Motor neuron (in vitro differentiated cells): ENCODE measurements around the gene TSPO2. TPM values are rescaled to one million over a fixed set of nuclear protein-coding genes. Genes with fewer than 3 reads are reported as not detected.

Experiments
- ATAC-seq, 8 experiments: fragments of 200-7000 bp; cut with Tn5 transposase; replicated peaks in 6 of 8; 2 replicates each; pipeline ENCODE4 v1.8.0; 2021; ENCODE audit warnings: mild to moderate bottlenecking in 8 of 8, moderate library complexity in 8 of 8
- H3K27ac ChIP-seq, 2 donors: fragments of 250-450 bp; sonication (Bioruptor Pico); 2 replicates each; pipeline ENCODE4 v1.9.0; 2021; ENCODE audit warnings: antibody characterized with exemption in 2 of 2, mild to moderate bottlenecking in 2 of 2, moderate library complexity in 1 of 2
- H3K4me1 ChIP-seq, 2 donors: fragments of 250-450 bp; sonication (Bioruptor Pico); replicated peaks in 1 of 2; 2 replicates each; pipeline ENCODE4 v1.6.1; 2021; ENCODE audit warnings: antibody characterized with exemption in 2 of 2, mild to moderate bottlenecking in 2 of 2, moderate library complexity in 1 of 2
- H3K4me3 ChIP-seq, 5 donors: fragments of 250-450 bp; sonication (Bioruptor Pico); 2 replicates each; pipeline ENCODE4 v1.9.0; 2021; ENCODE audit warnings: antibody characterized with exemption in 5 of 5, mild to moderate bottlenecking in 5 of 5, moderate library complexity in 4 of 5
- WGBS, 10 experiments: fragments of 450-650 bp; shearing (Covaris generic); methylation state at CpG; one replicate each; pipeline ENCODE4 v1.0.0; 2022; 5-methylcytosine and 5-hydroxymethylcytosine counted together
- in situ Hi-C, 9 experiments: fragments of 400-800 bp; cut with MboI; loops; one replicate each; pipeline ENCODE4 v1.15.0; 2021; ENCODE audit warnings: low sequenced_read_pairs in 9 of 9, low pct_unique_long_range_greater_than_20kb in 2 of 9; ENCODE audit not compliant: unreplicated experiment in 9 of 9
- total RNA-seq, 8 experiments: library from RNA; unstranded; fragments of 300-600 nt; gene quantifications; 2 replicates each; pipeline versions ENCODE4 v1.2.3 to v1.2.4, GENCODE V29; 2022

TSPO2 gene
- total RNA-seq, 8 experiments from 2014 or later: 0.23 TPM; not detected in 7

GRCh38 chr6:41056768-41057490 is 14.7 kb downstream of the TSPO2 start:
- no peak for ATAC-seq
- WGBS, 10 experiments: 40 to 100% (median 78%) methylated on average over 1 to 3 of the region's 6 CpGs; no CpG with 5 or more reads in 2 of the 10 experiments
- no peak overlapping the region for H3K27ac ChIP-seq
- H3K4me3 ChIP-seq: no peak overlapping the region
- no peaks in the 10 kb centered on the region for H3K4me1 ChIP-seq
- in situ Hi-C loops: loop anchor here in 3 of 9 experiments (25.0 kb wide), 1 partner anchor 1695 kb away; no protein-coding TSS in a partner anchor

- Histone ChIP-seq H3K4me1 (no peaks in the 10 kb centered on the region), H3K27ac (no peak overlapping the region), H3K4me3 (no peak overlapping the region)
- 14 to 100% (median 65%) methylated on average over 1 to 2 of the region's 2 CpGs; no CpG with 5 or more reads in 4 of the 10 experiments for WGBS, 10 experiments
- ATAC-seq: no peak
- in situ Hi-C loops: loop anchor here in 3 of 9 experiments (25.0 kb wide), 1 partner anchor 1696 kb away; no protein-coding TSS in a partner anchor
These were observed 16.5 kb downstream of the TSPO2 start for GRCh38 chr6:41058783-41059181.

GRCh38 chr6:41059556-41059955 is 17.3 kb downstream of the TSPO2 start:
- H3K4me1 ChIP-seq: no peaks in the 10 kb centered on the region
- WGBS, 10 experiments: 80% methylated on average over 1 of the region's 1 CpG; no CpG with 5 or more reads in 9 of the 10 experiments
- ATAC-seq: peak in 2 of 8 experiments; percentile 29 to 70

GRCh38 chr6:41061196-41061726 is 19.0 kb downstream of the TSPO2 start:
- in situ Hi-C loops: loop anchor here in 3 of 9 experiments (25.0 kb wide), 1 partner anchor 1699 kb away; no protein-coding TSS in a partner anchor
- WGBS, 10 experiments: 53 to 100% (median 96%) methylated on average over 1 to 9 of the region's 13 CpGs; no CpG with 5 or more reads in 2 of the 10 experiments
- H3K4me1 ChIP-seq: no peaks in the 10 kb centered on the region
- no peak overlapping the region for H3K27ac ChIP-seq
- H3K4me3 ChIP-seq: no peak overlapping the region
- no peak for ATAC-seq

More at GRCh38 chr6:41059556-41059955, 17.3 kb downstream of the TSPO2 start:
- in situ Hi-C loops: loop anchor here in 3 of 9 experiments (25.0 kb wide), 1 partner anchor 1697 kb away; no protein-coding TSS in a partner anchor
- H3K27ac ChIP-seq: no peak overlapping the region
- H3K4me3 ChIP-seq: no peak overlapping the region

- WGBS, 10 experiments: 44 to 100% (median 100%) methylated on average over 1 of the region's 1 CpG; no CpG with 5 or more reads in 3 of the 10 experiments
- Histone ChIP-seq H3K27ac (no peak overlapping the region), H3K4me1 (no peaks in the 10 kb centered on the region), H3K4me3 (no peak overlapping the region)
- in situ Hi-C loops: loop anchor here in 3 of 9 experiments (25.0 kb wide), 1 partner anchor 1700 kb away; no protein-coding TSS in a partner anchor
- ATAC-seq: no peak
These were observed 19.8 kb downstream of the TSPO2 start for GRCh38 chr6:41062056-41062455.

GRCh38 chr6:41063884-41064285 is 21.6 kb downstream of the TSPO2 start:
- WGBS, 10 experiments: 87 to 100% (median 100%) methylated on average over 1 to 2 of the region's 2 CpGs; no CpG with 5 or more reads in 1 of the 10 experiments
- no peak overlapping the region for H3K4me3 ChIP-seq
- no peak overlapping the region for H3K27ac ChIP-seq
- H3K4me1 ChIP-seq: no peaks in the 10 kb centered on the region
- ATAC-seq: no peak
- in situ Hi-C loops: loop anchor here in 3 of 9 experiments (25.0 kb wide), 1 partner anchor 1702 kb away; no protein-coding TSS in a partner anchor

GRCh38 chr6:41064841-41065240 is 22.6 kb downstream of the TSPO2 start:
- Histone ChIP-seq H3K4me1 (no peaks in the 10 kb centered on the region), H3K4me3 (no peak overlapping the region), H3K27ac (no peak overlapping the region)
- in situ Hi-C loops: loop anchor here in 3 of 9 experiments (25.0 kb wide), 1 partner anchor 1703 kb away; no protein-coding TSS in a partner anchor
- WGBS, 10 experiments: 71 to 100% (median 89%) methylated on average over 2 to 5 of the region's 5 CpGs; no CpG with 5 or more reads in 1 of the 10 experiments
- no peak for ATAC-seq

- ATAC-seq: no peak
- Histone ChIP-seq H3K27ac (no peak overlapping the region), H3K4me1 (no peaks in the 10 kb centered on the region), H3K4me3 (no peak overlapping the region)
- 83 to 100% (median 95%) methylated on average over 1 to 2 of the region's 2 CpGs; no CpG with 5 or more reads in 2 of the 10 experiments for WGBS, 10 experiments
- in situ Hi-C loops: loop anchor here in 3 of 9 experiments (25.0 kb wide), 1 partner anchor 1703 kb away; no protein-coding TSS in a partner anchor
These were observed 23.3 kb downstream of the TSPO2 start for GRCh38 chr6:41065550-41066026.

GRCh38 chr6:41066867-41067304 is 24.6 kb downstream of the TSPO2 start:
- no peaks in the 10 kb centered on the region for H3K4me1 ChIP-seq
- H3K4me3 ChIP-seq: no peak overlapping the region
- 0 to 40% (median 26%) methylated on average over 1 to 3 of the region's 3 CpGs for WGBS, 10 experiments
- peak in 1 of 8 experiments; percentile 9 for ATAC-seq
- in situ Hi-C loops: loop anchor here in 3 of 9 experiments (25.0 kb wide), 1 partner anchor 1705 kb away; no protein-coding TSS in a partner anchor
- H3K27ac ChIP-seq: no peak overlapping the region

- Histone ChIP-seq H3K27ac (peak overlapping the region; percentile 85), H3K4me1 (peaks cover 0 to 7% of the 10 kb centered on the region in 2 donors), H3K4me3 (peak overlapping the region; percentile 55 to 66 (median 63))
- in situ Hi-C loops: loop anchor here in 3 of 9 experiments (25.0 kb wide), 1 partner anchor 1709 kb away; no protein-coding TSS in a partner anchor
- no peak for ATAC-seq
- 0 to 5% (median 0%) methylated on average over 2 to 14 of the region's 16 CpGs; no CpG with 5 or more reads in 2 of the 10 experiments for WGBS, 10 experiments
These were observed 29.2 kb downstream of the TSPO2 start for GRCh38 chr6:41071501-41071922.

- peak; percentile 62 to 80 (median 76) for ATAC-seq
- peaks cover 0 to 7% of the 10 kb centered on the region in 2 donors for H3K4me1 ChIP-seq
- in situ Hi-C loops: loop anchor here in 3 of 9 experiments (25.0 kb wide), 1 partner anchor 1710 kb away; no protein-coding TSS in a partner anchor
- WGBS, 10 experiments: 0 to 2% (median 0%) methylated on average over 1 to 13 of the region's 63 CpGs; no CpG with 5 or more reads in 3 of the 10 experiments
- peak within 1 kb of the TSS; percentile 55 to 79 (median 66) for H3K4me3 ChIP-seq
- H3K27ac ChIP-seq: peak within 1 kb of the TSS; percentile 95
These were observed 29.9 kb downstream of the TSPO2 start, which contains the start of gene OARD1 for GRCh38 chr6:41071923-41072835. Gene OARD1 (minus strand): TSS chr6:41072356. CDS start chr6:41071634, 722 bp downstream.
